Right lung (tissue), 5 donors: ENCODE data around the gene E2F4. TPM values are rescaled to one million over a fixed set of nuclear protein-coding genes. Genes with fewer than 3 reads are reported as not detected.
A peak's percentile ranks its signal among the peaks of the same experiment; 100 is the strongest.

Experiments used
- DNase-seq, 2 donors: peaks; one replicate each; pipeline ENCODE4 v3.0.0-alpha.2; 2013
- polyA plus RNA-seq, 5 donors: library from polyadenylated mRNA; unstranded; fragments of 120-200 nt; gene quantifications; one replicate each; pipeline versions ENCODE4 v1.2.1 to v1.2.3, GENCODE V29; 2013; ENCODE audit warnings: inconsistent platforms in 1 of 5, low replicate concordance in 1 of 5; ENCODE audit not compliant: insufficient read length in 5 of 5, insufficient read depth in 1 of 5

E2F4 gene
- polyA plus RNA-seq, 5 donors, result 43.8 to 70.5 (median 57.5) TPM

DNA sequence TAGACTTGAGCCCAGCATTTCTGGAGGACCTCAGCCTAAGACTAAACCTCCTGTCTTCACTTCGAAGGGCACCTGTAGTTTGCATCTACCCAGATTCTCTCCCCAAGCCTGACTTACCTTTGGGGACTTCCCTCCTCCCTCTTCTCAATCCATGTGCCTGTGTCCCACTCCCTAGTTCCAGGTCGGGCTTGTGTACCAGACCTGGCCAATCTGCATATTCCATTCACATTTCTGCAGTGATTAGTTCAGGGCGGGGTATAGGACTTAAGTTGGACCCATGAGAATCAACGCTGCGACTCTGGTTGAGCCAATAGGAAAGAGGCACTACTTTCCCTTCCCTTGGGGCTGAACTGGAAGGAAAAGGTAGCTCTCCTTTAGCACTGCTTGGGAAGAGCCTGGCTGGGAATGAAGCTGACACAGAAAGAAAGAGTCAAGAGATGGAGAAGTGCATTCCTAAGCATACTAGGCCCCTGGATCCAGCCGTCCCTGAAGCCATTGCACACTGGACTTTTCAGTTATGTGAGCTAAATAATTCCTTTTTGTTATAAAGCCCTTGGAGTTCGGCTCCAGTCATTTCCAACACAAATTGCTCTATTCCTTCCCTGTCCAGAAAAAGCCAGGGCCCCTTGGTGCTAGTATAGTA lies 34.7 kb upstream of the E2F4 start:
- DNase-seq, result no peak

DNA sequence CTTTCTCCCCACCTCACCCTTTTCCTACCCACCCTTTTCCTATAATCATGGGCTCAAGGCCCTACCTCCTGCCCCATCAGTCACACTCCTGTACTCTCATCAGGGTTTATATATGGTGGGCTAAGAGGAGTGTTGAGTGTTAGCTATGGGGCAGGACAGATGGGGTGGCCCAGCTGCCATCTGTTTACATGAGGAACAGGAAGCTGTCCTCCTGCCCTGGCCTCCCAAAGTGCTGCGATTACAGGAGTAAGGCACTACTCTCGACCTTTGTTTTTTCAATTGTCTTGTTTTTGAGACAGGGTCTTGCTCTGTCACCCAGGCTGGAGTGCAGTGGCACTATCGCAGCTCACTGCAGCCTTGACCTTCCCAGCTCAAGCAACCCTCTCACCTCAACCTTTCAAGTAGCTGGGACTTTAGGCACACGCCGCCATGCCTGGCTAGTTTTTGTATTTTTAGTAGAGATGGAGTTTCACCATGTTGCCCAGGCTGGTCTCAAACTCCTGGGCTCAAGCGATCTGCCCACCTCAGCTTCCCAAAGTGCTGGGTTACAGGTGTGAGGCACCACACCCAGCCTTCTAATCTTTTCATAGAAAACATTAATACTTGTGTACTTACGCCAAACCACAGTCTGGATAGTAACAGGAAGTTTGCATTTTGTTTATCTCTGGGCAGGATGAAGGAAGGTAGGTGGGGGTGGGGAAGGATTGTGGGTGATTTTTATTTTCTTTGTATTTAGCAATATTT lies 33.9 kb upstream of the E2F4 start:
- no peak for DNase-seq

DNA sequence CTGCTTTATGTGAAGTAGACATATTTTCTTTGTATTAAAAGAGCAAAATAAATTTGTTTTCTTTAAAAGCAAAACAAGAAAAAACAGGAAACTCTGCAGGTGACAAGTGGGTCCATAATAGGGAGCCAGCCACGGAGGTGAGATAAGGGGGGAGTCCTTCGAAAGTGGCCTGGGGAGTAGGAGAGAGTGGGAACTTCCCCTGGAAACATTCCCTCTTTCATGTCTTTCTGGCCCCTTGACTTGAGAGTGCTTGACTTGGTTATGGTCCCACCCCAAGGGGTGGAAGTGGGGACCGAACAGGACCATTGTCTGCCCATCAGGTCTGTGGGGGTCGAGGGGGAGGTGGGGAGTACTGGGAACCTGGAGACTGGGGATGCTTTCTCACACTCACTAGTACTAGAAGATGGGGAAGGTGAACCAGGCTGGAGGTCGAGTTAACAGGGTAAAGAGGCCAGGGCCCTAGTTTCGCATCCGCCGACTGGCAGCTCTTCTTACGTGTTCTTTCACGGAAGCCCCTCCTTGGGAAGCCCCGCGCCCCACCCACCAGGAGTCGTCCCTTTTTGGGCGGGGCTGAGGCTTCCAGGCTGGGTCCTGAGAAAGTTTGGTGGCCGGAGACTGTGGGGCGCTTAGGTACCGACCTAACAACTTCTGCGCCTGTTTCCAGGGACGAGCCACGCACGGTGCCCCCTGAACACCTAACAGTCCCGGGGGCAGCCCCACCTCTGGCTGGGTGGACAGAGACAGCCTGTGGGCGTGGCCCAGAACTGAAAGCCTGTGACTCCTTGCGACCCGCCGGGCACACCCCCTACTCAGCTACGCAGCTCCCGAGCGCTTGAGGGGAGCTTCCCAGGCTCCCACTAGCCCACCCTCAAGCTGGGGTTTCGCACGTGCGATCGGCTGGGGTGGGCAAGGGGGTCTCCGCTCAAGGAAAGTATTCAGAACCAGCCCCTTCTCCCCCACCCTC lies 33.0 kb upstream of the E2F4 start:
- no peak for DNase-seq

DNA sequence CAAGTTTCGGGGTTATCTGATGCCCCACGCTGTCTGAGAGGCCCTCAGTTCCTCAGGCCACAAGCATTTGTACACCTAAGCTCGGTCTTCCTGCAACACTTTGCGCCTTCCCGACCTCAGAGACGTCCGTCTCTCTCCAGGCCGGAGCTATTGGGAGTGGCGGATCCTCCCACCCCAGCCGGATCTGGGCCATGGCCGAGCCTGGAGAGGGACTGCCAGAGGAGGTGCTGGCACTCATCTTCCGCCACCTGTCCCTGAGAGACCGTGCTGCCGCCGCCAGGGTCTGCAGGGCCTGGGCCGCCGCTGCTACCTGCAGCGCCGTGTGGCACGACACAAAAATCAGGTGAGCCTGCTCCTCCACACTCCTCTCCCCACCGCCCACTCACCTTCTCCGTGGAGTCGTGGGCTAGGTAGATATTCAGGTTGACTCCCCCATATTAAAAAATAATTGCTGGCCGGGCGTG lies 30.3 kb upstream of the E2F4 start:
- DNase-seq, result no peak

DNA sequence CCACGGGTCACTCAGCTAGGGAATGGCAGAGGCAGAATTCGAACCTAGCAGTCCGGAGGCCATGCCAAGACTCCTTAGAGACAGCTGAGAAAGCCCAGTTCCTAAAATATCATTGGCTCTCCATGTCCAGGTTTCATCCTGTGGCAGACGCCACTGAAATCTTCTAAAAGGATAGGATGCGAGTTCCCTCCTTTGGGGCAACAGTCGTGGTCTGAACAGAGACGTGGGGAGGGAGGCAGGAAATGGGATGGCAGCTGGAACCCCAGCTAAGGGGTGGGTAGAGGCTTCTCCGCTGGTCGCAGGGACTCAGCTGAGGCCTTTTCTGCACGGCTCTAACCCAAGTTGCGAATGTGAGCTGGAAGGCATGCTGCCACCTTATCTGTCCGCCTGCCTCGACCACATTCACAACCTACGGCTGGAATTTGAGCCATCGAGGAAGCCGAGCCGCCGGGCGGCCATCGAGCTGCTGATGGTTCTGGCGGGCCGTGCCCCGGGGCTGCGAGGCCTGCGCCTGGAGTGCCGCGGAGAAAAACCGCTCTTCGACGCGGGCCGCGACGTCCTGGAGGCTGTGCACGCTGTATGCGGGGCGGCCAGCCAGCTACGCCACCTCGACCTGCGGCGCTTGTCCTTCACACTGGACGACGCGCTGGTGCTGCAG lies 29.3 kb upstream of the E2F4 start:
- DNase-seq, result no peak

DNA sequence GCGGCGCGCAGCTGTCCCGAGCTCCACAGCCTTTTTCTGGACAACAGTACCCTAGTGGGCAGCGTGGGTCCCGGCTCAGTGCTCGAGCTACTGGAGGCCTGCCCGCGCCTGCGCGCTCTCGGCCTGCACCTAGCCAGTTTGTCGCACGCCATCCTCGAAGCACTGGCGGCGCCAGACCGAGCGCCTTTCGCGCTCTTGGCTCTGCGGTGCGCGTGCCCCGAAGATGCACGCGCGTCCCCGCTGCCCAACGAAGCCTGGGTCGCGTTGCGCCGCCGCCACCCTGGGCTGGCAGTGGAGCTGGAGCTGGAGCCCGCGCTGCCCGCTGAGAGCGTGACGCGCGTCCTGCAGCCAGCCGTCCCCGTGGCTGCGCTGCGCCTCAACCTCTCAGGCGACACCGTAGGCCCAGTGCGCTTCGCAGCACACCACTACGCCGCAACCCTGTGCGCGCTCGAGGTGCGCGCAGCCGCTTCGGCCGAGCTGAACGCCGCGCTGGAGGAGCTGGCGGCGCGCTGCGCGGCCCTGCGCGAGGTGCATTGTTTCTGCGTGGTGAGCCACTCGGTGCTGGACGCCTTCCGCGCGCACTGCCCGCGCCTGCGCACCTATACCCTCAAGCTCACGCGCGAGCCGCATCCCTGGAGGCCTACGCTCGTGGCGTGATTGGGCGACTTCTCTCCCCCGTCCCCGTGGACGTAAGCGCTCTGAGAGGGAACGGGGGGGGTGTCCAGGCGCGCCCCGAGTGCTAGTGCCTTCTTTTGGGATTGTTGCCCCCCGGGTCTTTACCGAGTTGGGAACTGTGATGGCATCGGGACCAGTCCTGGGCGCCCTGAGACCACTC lies 28.6 kb upstream of the E2F4 start:
- DNase-seq, result no peak

DNA sequence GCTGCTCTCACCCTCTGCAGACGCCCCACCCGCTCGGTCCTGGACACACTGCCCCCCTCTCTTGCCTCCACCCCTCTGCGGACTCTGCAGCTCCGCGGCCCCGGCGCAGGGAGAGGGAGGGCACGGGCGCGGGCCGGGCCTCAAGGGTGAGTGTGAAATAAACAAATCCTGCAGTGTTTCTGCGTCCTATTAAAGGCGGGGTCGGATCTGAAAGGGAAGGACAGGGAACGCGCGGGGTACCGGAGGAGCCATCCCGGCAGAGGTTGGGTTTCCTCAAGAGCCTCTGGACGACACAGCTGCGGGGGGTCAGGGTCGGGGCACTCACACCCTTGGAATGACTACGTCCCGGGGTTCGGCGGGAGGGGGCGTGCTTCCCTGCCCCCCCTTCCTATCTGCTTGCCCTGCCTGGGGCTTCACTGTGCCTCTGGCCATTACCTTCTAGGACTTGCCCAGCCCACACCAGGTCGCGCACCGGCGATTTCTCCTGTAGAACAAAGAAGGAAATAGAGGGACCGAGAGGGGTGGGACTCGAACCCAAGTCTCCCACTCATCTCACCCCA lies 27.9 kb upstream of the E2F4 start:
- DNase-seq, result no peak

DNA sequence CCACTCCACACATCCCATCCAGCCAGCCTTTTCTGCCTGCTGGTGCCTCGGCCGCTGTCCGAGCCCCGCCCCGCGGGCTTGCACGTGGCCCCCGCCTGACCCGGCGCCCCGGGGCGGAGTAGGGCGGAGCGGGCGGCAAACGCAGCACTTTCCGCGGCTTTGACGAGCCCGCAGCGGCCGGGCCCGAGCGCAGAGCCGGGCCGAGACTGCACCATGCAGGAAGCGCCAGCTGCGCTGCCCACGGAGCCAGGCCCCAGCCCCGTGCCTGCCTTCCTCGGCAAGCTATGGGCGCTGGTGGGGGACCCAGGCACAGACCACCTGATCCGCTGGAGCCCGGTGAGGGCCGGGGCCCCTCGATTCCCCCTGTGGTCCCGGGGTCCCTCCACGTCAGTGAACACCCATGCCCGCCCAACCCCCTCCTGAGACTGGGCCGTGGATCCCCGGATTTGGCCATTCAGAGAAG lies 27.3 kb upstream of the E2F4 start, which contains the start of gene HSF4:
Gene HSF4, plus strand, starts transcription at position 147 of the 463 bp plus-strand sequence. Its CDS starts 67 bp downstream, at position 214.
- DNase-seq, result no peak

DNA sequence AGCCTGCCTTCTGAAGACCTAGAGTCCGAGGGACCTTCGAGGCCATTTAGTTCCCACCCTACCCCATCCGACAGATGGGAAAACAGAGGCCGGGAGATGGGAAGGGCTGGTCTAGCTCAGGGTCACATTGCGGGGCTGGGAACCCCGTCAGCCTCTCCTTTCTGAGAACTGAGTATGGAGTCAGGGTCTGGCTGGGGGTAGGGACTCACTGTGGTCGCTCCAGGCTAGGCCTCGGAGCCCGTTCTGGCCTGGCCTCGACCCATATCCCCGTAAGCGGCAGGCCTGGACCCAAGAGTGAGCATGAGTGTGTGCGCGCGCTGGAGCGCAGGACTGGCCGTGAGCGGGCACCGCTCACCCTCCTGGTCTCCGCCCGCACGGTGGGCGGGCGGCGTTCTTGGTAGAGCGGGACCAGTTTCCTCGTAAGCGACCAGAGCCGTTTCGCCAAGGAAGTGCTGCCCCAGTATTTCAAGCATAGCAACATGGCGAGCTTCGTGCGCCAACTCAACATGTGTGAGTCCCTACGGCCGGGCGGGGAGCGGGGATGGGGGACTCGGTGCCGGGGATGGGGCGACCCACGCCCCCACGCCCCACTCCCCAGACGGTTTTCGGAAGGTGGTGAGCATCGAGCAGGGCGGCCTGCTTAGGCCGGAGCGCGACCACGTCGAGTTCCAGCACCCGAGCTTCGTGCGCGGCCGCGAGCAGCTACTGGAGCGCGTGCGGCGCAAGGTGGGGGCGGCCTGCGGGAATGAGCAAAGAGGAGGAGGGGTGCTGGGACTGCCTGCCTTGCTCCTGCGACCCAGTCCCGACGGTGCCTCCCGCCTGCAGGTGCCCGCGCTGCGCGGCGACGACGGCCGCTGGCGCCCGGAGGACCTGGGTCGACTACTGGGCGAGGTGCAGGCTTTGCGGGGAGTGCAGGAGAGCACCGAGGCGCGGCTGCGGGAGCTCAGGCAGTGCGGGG lies 26.6 kb upstream of the E2F4 start:
- DNase-seq, result no peak

DNA sequence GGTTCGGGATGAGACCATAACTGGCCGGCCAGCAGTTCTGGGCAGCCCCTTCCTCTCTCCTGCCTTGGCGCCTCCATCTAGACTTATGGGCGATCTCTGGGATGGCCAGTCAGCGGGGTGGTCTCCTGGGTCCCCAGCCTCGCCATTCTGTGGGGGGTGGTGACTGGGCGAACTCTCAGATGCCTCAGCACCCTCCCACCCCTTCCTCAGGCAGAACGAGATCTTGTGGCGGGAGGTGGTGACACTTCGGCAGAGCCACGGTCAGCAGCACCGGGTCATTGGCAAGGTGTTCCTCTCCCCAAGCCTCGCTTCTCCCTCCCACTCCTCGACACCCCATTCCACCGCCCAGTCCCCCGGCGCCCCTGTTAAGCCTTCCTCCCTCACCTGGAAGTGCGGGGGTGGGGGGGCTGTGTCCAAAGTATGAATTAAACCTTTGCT lies 25.8 kb upstream of the E2F4 start:
- no peak for DNase-seq

DNA sequence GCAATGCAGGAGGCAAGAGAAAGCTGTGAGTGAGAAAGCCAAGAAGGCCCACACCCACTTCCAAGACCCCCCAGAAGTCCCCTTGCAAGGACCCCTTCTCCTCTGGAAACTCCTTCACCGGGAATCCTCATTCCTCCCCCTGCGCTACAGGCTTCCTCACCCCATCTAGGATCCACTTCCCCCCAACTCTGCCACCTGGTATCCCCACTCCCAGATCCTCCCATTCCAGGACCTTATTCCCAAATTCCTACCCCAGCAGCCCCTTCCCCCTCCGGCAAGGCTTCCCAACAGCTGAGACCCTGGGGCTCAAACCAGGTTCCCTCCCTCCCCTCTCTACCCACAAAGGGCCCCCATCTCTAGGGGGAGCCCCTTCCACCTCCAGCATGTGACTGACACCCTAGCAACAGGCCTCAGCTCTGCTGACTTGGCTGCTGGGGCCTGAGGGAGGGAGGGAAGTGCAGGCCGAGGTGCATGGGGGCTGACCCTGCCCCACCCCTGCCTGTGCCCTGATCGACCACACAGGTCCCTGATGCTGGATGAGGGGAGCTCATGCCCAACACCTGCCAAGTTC lies 25.3 kb upstream of the E2F4 start:
- no peak for DNase-seq

DNA sequence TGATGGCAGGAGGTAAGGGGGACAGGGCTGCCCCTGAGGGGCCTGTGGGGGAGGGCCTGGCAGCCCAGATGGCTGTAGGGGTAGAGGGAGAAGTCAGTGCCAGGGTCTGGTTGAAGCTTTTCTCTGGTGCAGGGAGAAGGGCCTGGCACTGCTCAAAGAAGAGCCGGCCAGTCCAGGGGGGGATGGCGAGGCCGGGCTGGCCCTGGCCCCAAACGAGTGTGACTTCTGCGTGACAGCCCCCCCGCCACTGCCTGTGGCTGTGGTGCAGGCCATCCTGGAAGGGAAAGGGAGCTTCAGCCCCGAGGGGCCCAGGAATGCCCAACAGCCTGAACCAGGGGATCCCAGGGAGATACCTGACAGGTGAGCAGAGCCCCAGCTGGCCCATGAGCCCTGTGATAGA lies 24.4 kb upstream of the E2F4 start:
- DNase-seq, result no peak

DNA sequence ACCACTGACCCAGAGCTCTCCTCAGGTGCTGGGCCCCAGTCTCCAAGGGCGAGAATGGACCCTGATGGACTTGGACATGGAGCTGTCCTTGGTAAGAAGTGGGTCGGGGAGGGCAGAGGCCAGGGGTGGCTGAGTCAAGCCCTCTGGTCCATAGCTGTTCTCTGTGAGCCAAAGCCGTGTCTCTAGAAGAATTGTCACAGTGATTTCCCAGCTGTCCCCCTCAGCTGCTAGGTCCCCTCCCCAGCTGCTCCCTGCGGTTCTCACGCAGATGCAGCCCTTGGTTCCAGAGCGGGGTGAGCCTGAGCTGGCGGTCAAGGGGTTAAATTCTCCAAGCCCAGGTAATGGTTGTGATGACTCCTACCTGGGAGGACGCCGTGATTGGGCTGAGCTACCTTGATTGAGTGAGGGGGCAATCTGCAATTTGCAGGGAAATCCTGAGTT lies 22.9 kb upstream of the E2F4 start:
- no peak for DNase-seq

DNA sequence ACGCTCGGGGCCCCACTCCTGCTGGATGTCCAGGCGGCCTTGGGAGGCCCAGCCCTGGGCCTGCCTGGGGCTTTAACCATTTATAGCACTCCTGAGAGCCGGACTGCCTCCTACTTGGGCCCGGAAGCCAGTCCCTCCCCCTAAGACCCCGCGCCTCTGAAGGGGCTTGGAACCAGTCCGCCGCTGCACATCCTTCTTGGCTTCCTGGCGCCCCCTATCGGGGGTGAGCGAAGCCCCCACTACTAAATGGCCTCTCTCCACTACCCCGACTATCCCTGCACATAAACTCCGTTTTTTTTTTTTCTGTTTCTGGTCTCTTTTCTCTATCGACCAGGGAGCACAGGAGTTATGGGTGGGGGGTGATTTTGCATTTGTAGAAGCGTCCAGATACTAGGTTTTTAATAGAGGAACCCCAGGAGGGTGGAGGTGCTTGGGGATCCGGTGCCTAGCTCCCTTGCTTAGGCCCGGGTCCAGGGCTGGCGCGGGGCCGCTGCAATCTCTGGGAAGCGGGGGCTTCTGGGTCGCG lies 22.2 kb upstream of the E2F4 start:
- DNase-seq, result no peak

DNA sequence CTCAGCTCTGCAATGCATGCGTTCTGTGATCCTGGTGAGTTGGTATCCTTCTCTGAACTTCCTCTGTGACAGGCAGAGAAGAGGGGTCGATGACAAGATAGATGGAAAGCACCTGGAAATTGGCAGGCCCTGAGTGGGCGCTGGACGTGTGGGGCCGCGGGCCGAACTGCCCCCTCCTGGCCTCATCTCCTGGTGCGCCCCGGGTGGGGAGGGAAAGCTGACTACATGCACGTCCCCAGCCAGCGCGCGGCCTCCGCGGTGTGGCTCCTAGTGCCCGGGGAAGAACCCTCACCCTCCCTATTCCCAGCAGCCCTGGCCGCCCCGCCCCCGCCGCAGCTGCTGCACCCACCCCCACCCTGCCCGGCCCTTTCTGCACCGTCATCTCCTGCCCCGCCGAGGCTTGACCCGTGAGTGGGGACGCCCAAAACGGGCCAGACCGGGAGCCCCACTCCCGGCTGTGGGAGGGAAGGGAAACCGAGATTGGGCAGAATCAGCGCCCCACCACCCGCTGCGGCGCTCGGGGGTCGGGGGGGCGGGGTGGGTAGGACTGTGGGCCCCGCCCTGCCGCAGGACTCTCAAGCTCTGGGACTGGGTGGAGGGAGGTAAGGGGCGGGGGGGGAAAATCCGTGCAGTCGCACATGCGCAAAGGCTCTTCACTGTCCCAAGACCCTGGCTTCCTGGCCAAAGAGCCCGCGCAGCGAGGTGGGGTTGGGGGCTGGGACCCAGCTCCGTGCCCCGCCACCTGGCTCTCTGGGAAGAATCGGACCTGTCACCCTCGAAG lies 21.6 kb upstream of the E2F4 start, which contains the start of gene NOL3:
Gene NOL3, plus strand, starts transcription at position 371 of the 781 bp plus-strand sequence.
- DNase-seq, result peak; percentile 67 to 76

DNA sequence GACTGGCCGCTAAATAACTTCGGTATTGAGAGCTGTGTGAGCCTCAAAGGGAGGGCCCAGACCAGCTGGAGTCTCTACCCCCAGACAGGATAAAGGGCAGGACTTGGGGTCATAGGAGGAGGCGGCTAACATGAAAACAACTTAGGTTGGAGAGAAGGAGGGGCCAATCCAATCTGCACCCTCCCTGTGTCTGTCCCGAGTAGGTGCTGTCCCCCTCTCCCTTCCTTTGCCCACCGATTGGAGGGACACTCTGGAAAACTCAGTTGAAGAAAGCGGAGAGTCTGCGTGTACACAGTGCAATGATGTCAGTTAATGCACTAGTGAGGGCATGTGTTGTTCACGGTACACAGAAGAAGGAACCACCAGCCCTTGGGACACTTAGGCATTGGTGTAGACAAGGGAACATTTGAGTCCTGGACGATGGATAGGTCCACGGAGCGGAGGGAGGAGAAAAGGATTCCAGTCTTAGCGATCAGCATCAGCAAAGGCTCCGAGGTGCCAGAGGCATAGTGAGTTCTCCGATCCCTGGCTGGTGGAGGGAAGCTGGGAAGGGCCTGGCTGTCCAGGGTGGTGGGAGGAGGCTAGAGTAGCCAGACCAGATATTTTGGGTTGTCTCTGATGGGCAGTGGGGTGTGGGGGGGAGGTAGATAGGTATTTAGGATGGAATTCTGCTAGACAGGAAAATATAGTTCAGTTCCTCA lies 20.9 kb upstream of the E2F4 start:
- peak in 1 of 2 donors; percentile 39 for DNase-seq

DNA sequence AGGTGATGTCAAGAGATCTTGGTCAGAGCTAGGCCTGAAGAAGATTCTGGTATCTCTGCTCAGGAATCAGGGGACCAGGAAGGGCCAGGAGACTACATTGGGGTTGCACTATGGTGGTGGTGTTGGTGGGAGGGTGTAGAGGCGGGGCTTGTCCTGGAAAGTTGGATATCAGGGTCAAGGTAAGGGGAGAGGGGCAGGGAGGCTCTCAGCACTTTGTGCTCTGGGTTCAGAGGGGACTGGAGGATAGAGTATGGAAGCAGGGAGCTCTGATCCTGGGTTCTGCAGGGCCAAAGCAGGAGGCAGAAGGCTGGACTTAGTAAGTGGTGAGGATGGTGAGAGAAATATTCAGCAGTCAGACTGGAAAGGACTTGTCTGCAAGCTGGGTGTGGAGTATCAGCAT lies 18.6 kb upstream of the E2F4 start:
- no peak for DNase-seq
